ENCODE results near the gene FOXA3.
A peak's percentile ranks its signal among the peaks of the same experiment; 100 is the strongest.

FOXA3 gene

DNA sequence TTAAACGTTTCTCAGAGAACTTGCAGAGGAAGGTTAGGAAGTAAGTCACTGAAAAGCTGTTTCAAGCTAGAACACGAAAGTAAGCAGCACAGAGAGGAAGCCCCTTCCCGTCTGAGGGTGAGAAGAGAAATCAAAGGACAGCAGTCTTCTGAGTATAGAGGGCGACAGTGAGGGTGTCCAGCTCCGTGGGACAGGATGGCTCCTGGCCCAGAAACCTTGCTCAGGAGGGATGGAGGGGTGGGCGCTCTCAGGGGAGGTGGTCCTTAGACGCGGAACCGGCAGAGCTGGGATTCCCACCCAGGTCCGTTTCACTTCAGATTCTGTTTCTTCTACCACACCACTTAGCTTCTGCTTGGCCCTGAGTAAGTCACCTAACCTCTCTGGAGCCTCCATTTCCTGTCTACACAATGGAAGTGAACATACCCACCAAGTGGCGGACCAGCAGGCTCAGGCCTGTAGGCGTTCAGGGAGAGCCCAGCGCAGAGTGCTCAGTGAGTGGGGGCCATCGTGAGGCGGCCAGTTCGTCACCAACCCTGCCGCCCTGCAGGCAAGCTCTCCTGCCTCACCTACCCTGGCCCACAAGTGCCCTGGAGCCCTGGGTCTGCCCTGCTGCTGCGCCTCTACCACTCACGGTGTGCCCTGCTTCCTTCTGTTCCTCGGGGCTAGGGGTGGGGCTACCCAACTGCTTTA, 43.6 kb upstream of the FOXA3 start:
- H3K4me1 ChIP-seq (ENCODE audit: control insufficient read depth, insufficient read depth, low read length) = peaks cover 4% of the 10 kb centered on the region; the same call in 1 of the 2 replicates
- no peak overlapping the region for H3K4me3 ChIP-seq (ENCODE audit: low read depth, low read length)
- no peaks in the 10 kb centered on the region for H3K9me3 ChIP-seq (ENCODE audit: control insufficient read depth, insufficient read depth, low read depth, low read length)
- peaks cover 3 to 58% of the 10 kb centered on the region in 2 experiments; a peak in 2 of 3 replicates for H3K36me3 ChIP-seq (ENCODE audit: control insufficient read depth in 2 of 2, insufficient read depth in 1 of 2, low read length in 2 of 2)
- ChIA-PET POLR2A (interaction anchor here (1.1 kb wide), 1 partner anchor 34 kb away, joined by 4 read pairs; no protein-coding TSS in a partner anchor), CTCF (interaction anchor here (0.6 to 1.7 kb wide), 6 partner anchors 21 to 368 kb away, joined by 3 to 5 read pairs (median 4); no protein-coding TSS in a partner anchor)
- no peak for TF ChIP-seq ZSCAN16 (tag by site-specific recombination; IDR thresholded peaks at IDR 0.05)
- TF ChIP-seq SCRT2 (tag by site-specific recombination; IDR thresholded peaks at IDR 0.05) = no peak
- no peak for TF ChIP-seq ZNF530 (tag by site-specific recombination; IDR thresholded peaks at IDR 0.05; ENCODE audit: low read depth)
- TF ChIP-seq ZNF239 (tag by site-specific recombination; IDR thresholded peaks at IDR 0.05) = no peak
- no peak for TF ChIP-seq SETDB1 (IDR thresholded peaks at IDR 0.05; ENCODE audit: insufficient read length, low read length)
- no peak for TF ChIP-seq HOXD13 (CRISPR knock-in tag; IDR thresholded peaks at IDR 0.05; ENCODE audit: borderline replicate concordance)
- no peak for TF ChIP-seq ZFP37 (tag by site-specific recombination; IDR thresholded peaks at IDR 0.05)
- TF ChIP-seq ZNF175 (tag by site-specific recombination; IDR thresholded peaks at IDR 0.05) = no peak
- 0 out of 2 replicates have a peak overlapping the region, but pooled peaks have one; percentile 9 for H3K27ac ChIP-seq (ENCODE audit: extremely low read depth, low read depth, low read length)

DNA sequence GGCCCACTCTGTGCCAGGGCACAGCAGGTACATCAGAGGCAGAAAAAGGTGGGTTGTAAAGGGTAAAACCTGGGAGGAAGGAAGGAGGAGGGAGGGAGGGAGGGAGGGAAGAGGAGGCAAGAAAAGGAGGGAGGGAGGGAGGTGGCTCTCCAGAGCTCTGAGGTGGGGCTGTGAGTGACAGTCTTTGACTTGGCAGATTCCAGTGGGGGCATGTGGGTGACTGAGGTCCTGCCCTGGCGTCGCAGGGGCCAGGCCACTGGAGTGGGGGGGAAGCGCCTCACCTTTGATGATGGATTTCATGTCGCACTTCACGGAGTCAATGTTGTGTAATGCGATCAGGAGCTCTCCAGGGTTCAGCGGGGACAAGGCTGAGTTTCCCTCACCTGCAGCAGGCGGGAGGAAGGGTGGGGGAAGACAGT, 43.0 kb upstream of the FOXA3 start:
- H3K36me3 ChIP-seq (ENCODE audit: control insufficient read depth in 2 of 2, insufficient read depth in 1 of 2, low read length in 2 of 2) = peaks cover 3 to 63% of the 10 kb centered on the region in 2 experiments; a peak in 2 of 3 replicates
- ChIA-PET POLR2A (no interaction called here), CTCF (interaction anchor here (0.6 to 1.7 kb wide), 5 partner anchors 22 to 369 kb away, joined by 3 to 5 read pairs (median 3); no protein-coding TSS in a partner anchor)
- H3K27ac ChIP-seq (ENCODE audit: extremely low read depth, low read depth, low read length) = 0 out of 2 replicates have a peak overlapping the region, but pooled peaks have one; percentile 9
- no peak overlapping the region for H3K4me3 ChIP-seq (ENCODE audit: low read depth, low read length)
- H3K4me1 ChIP-seq (ENCODE audit: control insufficient read depth, insufficient read depth, low read length) = peaks cover 4% of the 10 kb centered on the region; the same call in 1 of the 2 replicates
- TF ChIP-seq, protein P1, sequence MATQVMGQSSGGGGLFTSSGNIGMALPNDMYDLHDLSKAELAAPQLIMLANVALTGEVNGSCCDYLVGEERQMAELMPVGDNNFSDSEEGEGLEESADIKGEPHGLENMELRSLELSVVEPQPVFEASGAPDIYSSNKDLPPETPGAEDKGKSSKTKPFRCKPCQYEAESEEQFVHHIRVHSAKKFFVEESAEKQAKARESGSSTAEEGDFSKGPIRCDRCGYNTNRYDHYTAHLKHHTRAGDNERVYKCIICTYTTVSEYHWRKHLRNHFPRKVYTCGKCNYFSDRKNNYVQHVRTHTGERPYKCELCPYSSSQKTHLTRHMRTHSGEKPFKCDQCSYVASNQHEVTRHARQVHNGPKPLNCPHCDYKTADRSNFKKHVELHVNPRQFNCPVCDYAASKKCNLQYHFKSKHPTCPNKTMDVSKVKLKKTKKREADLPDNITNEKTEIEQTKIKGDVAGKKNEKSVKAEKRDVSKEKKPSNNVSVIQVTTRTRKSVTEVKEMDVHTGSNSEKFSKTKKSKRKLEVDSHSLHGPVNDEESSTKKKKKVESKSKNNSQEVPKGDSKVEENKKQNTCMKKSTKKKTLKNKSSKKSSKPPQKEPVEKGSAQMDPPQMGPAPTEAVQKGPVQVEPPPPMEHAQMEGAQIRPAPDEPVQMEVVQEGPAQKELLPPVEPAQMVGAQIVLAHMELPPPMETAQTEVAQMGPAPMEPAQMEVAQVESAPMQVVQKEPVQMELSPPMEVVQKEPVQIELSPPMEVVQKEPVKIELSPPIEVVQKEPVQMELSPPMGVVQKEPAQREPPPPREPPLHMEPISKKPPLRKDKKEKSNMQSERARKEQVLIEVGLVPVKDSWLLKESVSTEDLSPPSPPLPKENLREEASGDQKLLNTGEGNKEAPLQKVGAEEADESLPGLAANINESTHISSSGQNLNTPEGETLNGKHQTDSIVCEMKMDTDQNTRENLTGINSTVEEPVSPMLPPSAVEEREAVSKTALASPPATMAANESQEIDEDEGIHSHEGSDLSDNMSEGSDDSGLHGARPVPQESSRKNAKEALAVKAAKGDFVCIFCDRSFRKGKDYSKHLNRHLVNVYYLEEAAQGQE (tag by site-specific recombination; IDR thresholded peaks at IDR 0.05) = 0 out of 2 replicates have a peak, but pooled peaks have one; percentile 25
- no peak for TF ChIP-seq ZNF433 (tag by site-specific recombination; IDR thresholded peaks at IDR 0.05; ENCODE audit: low read depth)
- TF ChIP-seq ZNF366 (tag by site-specific recombination; conservative IDR thresholded peaks at IDR 0.05) = peak; percentile 66
- TF ChIP-seq, protein P2, sequence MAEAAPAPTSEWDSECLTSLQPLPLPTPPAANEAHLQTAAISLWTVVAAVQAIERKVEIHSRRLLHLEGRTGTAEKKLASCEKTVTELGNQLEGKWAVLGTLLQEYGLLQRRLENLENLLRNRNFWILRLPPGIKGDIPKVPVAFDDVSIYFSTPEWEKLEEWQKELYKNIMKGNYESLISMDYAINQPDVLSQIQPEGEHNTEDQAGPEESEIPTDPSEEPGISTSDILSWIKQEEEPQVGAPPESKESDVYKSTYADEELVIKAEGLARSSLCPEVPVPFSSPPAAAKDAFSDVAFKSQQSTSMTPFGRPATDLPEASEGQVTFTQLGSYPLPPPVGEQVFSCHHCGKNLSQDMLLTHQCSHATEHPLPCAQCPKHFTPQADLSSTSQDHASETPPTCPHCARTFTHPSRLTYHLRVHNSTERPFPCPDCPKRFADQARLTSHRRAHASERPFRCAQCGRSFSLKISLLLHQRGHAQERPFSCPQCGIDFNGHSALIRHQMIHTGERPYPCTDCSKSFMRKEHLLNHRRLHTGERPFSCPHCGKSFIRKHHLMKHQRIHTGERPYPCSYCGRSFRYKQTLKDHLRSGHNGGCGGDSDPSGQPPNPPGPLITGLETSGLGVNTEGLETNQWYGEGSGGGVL (tag by site-specific recombination; IDR thresholded peaks at IDR 0.05) = 0 out of 2 replicates have a peak, but pooled peaks have one; percentile 23
- no peaks in the 10 kb centered on the region for H3K9me3 ChIP-seq (ENCODE audit: control insufficient read depth, insufficient read depth, low read depth, low read length)

DNA sequence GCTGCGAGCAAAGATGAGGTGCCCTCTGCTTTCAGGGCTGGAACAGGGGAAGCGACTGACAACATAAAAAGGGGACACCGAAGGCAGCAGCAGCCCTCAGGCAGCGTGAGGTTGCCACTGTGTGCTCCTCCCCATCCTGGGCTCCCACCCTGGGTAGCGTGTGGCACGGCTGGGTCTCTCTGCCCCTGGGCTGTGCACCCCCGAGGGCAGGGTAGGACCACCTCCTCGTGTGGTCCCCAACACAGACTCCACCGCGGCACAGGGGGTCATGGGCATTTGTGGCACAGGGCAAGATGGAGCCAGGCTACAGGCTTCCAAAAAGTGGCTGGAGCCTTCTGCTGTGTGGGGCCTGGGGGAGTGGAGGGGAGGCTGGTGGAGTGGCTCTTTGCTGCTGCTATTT, 42.6 kb upstream of the FOXA3 start:
- CTCF ChIA-PET = interaction anchor here (0.6 kb wide), 2 partner anchors 240 to 369 kb away, joined by 3 read pairs; no protein-coding TSS in a partner anchor
- Histone ChIP-seq H3K36me3 (ENCODE audit: control insufficient read depth in 2 of 2, insufficient read depth in 1 of 2, low read length in 2 of 2) (peaks cover 3 to 64% of the 10 kb centered on the region in 2 experiments; a peak in 2 of 3 replicates), H3K4me3 (ENCODE audit: low read depth, low read length) (no peak overlapping the region), H3K9me3 (ENCODE audit: control insufficient read depth, insufficient read depth, low read depth, low read length) (no peaks in the 10 kb centered on the region), H3K27ac (ENCODE audit: extremely low read depth, low read depth, low read length) (0 out of 2 replicates have a peak overlapping the region, but pooled peaks have one; percentile 16), H3K4me1 (ENCODE audit: control insufficient read depth, insufficient read depth, low read length) (peaks cover 4% of the 10 kb centered on the region; the same call in 1 of the 2 replicates)
- TF ChIP-seq ZNF670 (tag by site-specific recombination; IDR thresholded peaks at IDR 0.05; ENCODE audit: low read depth) (no peak), ZNF112 (tag by site-specific recombination; IDR thresholded peaks at IDR 0.05) (no peak)
- POLR2A ChIA-PET = no interaction called here

Measured in HEK293 (cell line).